Stimulated activated CD4-positive, alpha-beta T cell treated with anti-CD3 and anti-CD28 coated beads, Interleukin-15, amount 100 ng/mL, for 24 hours (primary cell): Measurements from ENCODE around the gene BAAT.
"Not testable (repeated sequence)": the region's sequence is repeated elsewhere in the genome, so short reads cannot be mapped to it uniquely, and the experiment has no call there.

Source experiments
- DNase-seq: peaks from one replicate; pipeline ENCODE4 v3.0.0-alpha.2; 2020

Gene BAAT

DNA sequence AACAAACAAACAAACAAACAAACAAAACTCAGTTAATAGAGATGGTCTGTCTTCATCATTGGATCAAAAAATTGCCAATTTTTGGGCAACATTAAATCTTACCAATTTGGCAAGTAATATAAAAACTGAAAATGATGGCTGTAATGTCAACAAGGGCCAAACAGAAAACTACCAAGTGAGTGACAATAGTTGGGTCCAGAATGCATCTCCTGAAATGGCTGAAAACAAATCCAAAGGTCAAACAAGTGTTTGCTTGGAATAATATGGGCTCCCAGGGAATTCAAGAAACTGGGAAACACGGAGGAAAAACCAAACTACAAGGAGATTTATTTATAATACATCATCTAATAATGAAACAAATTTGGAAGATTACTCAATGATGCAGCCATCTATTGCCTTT lies 25.1 kb downstream of the BAAT start:
- no peak for DNase-seq

DNA sequence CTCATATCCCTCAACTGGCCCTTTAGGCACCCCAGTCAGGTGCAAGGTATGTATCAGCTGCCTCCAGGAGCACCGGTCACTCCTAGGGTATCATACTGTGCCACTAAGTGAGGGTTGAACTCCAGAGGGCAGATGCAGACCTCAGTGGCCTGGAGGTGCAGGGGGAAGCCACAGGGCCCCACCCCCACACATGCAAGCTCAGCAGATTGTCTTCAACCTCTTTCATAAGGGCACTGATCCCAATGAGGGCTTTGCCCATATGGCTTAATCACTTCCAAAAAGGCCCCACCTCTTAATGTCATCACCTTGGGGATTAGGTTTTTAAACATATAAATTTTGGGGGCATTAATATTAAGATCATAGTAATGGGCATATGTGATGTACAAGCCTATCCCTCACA lies 28.2 kb downstream of the BAAT start:
- no peak for DNase-seq

DNA sequence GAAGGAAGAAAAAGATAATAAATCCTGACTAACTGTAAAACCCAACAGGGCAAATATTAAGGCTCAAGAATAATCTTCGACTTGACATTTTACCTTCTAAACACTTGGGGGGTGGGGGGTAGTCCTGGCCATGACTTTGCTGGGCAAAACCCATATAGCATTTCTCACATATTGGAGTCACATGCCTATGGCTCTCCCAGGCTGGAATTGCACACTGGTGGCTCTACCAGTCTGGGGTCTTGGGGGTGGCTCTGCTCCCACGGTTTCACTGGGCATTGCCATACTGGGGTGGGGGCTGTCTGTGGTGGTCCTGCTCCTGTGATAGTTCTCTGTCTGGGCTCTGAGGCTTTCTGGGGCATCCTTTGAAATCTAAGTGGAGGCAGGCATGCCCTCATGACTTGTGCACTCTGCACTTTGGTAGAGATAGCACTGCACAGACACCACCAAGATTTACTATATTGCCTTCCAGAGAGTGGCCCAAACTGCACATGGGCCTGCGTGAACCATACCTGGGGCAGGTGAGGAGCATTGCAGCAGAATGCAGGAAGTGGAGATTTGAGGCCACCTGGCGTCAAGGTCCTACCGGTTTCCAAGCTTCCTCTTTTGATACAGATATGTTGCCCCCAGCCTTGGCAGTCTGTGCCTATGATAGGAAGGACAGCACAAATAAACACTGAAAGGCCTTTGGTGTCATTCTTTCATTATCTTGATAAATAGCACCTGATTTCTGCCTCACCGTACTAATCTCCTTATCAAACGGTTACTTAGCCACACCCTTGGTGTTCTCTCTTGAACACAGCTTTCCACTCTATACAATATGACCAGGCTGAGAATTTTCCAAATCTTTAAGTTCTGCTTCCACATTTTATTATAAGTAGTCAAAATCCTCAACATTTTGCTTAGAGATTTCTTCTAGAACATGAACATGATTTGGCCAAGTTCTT lies 29.8 kb downstream of the BAAT start:
- no peak for DNase-seq

DNA sequence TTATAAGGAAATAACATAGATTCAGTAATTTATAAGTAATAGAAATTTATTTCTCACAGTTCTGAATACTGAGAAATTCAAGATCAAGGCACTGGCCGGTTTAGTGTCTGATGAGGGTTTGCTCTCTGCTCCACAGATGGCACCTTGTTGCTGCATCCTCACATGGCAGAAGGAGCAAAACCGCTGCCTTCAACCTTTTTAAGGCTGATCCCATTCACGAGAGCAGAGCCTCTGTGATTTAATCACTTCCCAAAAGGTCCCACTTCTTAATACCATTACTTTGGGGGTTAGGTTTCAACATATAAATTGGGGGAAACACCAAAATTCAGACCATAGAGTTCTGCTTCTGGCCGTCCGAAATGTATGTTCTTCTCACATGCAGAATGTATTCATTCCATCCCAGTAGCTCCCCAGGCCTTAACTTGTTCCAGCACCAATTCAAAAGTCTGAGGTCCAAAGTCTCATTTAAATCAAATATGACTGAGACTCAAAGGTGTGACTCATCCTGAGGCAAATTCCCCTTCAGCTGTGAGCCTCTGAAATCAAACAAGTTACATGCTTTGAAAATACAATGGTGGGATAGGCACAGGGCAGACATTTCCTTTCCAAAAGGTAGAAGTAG lies 30.6 kb downstream of the BAAT start:
- DNase-seq, result no peak

DNA sequence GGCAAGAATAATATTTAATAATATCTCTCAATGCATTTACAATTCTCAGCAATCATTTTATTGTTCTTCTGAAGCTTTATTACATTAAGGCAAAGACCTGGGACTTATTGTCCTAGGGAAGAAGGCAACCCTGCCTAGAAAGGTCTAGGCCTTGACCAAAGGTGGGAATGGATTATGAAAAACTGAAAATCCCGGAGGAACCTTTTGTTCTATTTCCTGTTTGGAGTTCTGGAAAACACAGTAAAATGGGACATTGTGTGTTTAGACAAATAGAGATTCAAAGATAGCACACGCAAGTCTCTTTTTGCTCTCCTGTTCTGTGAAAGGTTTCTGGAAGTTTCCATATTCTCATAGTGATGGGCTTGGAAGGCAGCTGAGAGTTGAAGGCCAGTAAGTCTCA lies 31.1 kb downstream of the BAAT start:
- no peak for DNase-seq

DNA sequence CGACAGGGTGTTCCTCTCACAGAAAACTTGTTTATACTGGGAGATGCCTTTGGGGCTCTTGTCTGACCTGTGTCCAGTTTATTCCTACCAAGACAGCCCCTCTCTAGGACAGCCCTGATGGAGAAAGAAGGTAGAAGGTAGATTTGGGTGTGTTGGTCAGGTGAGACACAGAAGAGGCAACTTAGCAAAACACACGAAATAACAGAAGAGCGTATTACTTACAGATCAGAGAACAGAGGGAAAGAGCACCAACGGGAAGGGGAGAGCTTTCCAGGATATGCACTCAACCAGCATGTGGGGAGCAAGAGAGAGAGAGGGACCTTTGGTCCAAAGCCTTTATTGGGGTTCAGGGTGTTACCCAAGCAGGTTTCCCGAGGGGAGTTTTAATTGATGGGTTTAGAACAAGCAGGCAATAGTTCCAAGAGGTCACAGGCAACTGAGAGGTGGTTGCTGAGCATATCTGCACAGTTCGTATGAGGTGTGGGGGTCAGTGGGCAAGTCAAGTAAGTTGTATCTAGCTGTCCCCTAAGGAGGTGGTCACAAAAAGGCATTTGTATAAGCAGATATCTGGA lies 31.8 kb downstream of the BAAT start:
- no peak for DNase-seq

DNA sequence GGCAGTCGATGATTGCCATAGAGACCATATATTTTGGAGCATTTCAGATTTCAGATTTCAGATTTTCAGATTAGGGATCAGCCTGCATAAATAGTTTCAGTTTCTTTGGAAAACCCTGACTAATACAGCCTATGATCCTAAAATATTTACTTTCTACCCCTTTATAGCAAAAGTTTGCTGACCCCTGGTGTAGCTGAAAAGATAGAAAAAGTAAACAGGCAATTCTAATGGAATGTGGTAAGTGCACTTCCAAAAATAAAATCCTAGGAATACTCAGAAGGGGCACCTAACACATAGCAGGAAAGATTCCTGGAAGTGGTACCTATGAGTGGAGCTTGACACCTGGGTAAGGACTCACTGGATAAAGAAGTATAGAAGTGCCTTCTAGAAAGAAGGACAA lies 34.5 kb downstream of the BAAT start:
- DNase-seq, result no peak

DNA sequence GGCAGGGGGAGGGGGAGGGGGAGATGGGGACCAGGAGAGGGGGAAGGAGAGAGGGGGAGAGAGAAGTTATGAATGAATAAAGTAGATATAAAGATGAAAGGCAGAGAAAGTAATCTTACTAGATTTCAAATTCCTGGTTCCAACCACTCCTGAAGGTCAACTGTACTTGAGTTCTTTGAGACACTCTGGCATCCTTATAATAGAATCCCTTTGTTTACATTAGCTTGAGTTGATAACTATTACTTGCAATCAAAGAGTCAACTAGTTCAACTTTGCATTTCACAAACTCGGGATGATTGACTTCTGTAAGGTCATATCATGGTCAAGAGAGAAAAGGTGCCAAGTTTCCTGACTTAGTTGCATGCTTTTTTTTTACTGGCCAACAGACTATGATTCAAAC lies 42.2 kb downstream of the BAAT start:
- no peak for DNase-seq

DNA sequence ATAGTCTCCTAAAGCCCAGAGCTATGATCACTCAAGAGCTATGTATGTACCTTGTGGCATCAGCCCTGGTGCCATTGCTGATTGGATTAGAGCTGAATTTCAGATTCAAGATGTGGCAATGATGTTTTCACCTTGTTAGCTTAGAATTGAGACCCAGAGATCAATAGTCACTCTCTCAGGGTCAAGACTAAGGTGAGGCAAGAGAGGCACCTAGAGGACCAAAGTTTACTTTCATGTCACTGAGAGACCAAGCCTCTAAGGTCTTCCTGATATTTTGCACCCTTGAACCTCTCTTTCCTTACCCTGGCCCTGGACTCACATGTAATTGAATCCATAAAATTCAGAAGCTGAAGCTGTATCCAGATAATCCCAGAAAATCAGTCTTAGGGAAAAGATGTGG lies 42.8 kb downstream of the BAAT start:
- DNase-seq, result no peak

DNA sequence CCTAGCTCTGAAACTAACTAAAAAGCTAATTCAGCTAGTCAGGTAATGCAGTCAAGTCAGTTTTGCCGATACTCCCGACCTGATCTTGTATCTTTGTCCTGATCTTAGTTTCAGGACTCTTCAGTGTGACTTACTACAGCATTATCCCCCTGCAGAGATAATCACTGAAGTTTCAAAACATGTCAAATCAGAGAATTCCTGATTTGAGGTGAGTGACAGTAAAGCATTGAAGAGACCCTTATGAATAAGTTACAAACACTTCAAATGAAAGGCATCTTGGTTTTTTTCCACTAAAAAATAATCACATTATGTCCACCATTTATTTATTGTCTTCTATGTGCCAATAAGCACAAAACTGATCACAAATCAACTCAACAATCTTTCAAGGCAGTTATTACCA lies 47.6 kb downstream of the BAAT start:
- DNase-seq, result no peak

DNA sequence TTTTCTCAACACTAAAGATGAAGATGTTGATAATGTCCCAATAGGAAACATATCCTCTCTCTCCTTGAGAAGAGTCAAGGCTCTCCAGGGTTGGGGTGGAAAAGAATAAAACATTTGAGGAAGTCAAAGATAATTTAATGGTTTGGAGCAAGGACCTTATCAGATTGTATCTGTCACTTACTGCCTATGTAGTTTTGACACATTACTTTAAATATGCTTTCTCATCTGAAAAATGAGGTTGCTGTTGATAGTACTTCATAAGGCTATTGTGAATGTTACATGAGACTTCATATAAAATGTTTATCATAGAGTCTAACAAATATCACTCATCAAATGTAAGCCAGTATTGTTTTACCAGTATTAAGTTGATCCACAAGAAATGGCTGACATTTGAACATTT lies 48.7 kb downstream of the BAAT start:
- no peak for DNase-seq

DNA sequence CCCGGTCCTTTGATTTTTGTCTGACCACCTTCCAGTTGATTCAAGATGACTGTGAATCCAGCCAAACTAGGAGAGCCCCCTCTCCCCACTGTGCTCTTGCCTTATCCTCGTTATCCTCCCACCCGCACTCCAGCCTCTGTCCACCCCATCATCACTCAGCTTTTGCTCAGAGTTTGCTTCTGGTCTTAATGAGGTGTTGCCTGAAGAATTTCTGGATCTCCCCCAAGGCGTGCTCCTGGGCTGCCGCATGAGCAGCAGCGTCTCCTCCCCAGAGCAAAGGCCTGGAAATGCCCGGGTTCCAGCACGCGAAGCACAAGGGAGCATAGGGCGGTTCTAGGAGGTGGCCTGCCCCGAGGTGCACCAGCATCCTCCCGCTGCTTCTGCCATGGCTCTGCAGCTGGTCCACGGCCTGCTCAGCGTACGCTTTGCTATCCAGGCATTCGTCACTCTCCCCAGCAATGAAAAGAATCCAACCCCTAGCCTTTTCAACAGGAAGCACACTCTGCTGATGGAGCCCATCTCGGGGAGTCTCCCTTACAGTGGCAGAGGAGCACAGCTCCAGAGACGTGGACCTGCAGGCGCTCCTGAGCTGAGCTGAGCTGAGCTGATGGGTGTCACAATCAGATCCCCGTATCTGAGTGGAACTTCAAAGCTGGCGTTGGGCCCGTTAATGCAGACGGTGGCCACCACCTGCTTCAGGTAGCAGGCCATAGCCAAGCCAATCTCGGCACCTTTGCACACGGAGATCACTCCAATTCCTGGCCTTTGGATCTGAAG lies 50.7 kb downstream of the BAAT start:
- no peak for DNase-seq

DNA sequence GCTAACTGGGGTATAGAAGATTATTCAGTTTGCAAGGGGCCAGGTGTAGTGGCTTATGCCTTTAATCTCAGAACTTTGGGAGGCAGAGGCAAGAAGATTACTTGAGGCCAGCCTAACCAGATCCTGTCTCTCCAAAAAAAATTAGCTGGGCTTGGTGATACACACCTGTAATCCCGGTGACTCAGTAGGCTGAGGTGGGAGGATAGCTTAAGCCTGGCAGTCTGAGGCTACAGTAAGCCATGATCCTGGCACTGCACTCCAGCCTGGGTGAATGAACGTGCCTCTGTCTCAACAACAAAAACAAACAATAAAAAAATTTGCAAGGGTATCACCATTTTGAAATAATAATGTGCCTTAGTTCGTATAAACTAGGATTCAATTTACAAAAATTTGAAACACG lies 51.3 kb downstream of the BAAT start:
- DNase-seq, result no peak

DNA sequence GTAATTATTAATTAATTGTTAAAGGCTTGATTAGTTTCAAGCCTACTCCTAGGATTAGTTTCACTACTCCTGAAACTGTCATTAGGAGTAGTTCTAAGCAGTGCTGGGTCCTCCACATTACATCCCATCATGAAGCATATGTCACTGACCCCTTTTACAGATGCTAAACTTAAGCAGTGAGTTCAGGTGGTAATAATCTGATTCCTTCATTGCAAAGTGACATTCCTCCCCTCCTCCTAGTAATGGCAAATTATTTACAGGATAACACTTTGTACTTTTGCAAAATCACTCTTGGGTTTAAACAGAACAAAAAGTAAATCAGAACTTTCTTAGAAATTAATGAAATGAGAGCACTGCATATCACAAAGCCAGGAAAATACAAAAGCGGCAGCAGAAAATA lies 52.4 kb downstream of the BAAT start:
- DNase-seq, result no peak

DNA sequence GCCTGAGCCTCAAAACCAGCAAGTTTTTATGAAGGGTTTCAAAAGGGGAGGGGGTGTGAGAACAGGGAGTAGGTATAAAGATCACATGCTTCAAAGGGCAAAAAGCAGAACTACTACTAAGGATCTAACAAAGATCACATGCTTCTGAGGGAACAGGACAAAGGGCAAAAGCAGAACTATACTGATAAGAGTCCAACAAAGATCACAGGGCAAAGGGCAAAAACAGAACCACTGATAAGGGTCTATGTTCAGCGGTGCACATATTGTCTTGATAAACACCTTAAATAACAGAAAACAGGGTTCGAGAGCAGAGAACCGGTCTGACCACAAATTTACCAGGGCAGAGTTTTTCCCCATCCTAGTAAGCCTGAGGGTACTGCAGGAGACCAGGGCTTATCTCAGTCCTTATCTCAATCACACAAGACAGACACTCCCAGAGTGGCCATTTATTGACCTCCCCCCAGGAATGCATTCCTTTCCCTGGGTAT lies 57.3 kb downstream of the BAAT start:
- DNase-seq, result not testable (repeated sequence)

DNA sequence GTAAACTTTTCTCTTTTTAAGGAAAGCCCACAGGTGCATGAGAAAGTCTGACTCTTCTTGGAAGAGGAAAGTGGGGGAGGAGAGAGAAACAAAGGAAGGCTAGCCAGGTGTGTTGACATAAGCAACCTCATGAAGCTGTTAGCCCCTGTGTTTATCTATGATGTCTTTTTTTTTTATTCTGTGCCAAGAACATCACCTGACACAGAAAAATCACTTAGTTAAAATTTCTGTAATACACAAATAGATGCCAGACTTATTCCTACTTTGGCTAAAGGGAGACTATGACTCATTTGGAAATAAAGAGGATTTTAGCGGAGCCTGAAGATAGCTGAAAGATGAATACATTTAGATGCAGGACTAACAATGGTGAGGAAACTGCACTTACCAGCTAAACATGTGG lies 58.3 kb downstream of the BAAT start:
- DNase-seq, result no peak

DNA sequence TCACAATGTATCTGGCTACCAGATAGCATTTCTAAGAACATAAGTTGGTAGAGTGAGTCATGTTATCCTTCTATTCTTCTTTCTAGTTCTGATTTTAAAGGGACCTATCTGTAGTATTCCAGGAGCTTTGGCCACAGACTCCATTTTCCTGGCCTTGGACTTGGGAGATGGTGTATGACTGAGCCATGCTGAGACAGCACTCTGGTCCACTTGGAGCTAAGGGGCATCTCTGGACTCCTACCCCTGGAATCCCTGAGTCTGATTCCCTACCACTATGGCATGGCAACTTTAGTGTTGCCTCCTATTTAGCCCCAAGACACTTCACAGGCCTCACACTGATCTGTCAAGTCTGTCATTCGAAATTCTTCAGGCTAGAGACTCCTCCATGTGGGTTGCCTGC lies 58.8 kb downstream of the BAAT start:
- DNase-seq, result no peak

DNA sequence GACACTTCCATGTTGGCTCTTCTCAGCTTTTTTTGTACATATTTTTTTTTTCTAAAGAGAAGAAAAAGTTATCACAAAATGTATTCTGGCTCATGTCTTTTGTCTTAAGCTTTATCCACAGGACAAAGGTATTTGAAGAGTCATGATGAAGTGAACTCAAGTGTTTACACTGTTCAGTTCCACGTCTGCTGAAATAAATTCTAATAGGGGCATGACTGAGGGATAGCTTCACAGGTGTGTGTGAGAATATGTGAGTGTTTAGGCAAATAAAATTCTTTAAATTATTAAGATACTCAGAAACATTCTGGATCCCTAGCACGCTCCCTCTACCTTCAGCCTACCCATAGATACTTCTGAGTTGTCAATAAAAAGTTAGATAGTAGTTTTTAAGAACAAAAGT lies 59.8 kb downstream of the BAAT start:
- DNase-seq, result no peak

DNA sequence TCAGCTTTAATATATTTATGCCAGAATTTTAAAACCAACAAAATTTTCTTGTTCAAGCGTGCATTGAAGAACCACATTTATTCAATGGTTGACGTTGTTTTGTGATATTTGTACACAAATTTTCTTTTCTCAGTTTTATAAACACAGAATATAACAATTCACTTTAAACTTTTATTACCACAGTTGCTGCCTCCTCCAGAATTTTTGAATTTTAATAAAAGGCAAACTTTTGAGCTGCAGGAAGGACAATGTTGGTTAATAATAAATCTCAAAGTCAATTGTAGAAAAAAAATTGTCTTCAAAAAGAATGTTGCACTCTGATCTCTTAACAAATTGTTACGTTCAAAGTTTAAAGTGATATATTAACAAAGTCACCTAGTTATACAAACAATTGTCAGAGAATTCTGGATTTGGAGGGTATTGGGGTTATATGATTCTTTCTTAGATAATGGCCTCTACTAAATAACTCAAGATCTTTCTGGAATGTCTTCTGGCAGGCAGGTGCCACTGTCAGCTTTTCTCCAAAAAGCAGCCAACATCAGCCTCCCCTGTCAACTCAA lies 60.5 kb downstream of the BAAT start:
- no peak for DNase-seq

DNA sequence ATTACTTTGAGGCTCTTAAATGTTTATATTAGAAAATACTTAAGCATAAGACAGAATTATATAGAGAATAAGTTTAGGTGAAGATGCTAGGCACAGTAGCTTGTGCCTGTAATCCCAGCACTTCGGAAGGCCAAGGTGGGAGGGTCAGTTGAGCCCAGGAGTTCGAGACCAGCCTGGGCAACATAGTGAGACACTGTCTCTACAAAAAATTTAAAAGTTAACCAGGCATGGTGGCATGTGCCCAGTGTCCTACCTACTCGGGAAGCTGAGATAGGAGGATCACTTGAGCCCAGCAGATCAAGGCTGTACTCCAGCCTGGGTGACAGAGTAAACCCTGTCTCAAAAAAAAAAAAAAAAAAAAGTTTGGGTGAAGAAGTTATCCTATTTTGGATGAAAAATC lies 61.7 kb downstream of the BAAT start:
- no peak for DNase-seq

DNA sequence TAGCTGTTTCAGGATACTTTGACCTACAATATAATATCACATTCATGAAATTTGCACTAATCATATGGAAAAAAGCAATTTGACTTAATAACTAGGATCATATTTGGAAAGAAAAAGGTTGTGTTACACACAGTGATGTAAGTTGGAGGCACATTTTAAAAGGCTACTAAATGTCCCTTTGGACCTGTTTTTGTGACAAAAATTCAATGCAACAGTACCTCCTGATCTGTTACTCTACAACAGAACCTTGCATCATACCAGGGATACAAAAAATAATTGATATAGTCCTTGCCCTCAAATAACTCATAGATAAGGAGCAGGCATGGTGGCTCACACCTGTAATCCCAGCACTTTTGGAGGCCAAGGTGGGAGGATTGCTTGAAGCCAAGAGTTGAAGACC lies 67.1 kb downstream of the BAAT start:
- DNase-seq, result no peak

DNA sequence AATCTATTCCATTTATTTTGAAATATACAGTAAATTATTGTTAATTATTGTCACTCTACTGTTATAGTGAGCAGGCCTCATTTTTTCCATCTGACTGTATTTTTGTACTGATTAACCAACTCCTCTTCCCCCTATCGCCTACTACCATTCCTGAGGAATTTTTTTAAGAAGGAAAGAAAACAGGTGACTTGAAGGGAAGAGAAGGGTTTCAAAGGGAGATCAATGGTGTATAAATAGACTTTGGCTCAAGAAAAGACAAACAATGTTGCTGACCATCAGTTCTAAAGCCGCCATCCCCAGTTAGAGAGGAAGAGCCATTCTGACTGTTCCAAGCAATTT lies 69.7 kb downstream of the BAAT start:
- DNase-seq, result no peak

DNA sequence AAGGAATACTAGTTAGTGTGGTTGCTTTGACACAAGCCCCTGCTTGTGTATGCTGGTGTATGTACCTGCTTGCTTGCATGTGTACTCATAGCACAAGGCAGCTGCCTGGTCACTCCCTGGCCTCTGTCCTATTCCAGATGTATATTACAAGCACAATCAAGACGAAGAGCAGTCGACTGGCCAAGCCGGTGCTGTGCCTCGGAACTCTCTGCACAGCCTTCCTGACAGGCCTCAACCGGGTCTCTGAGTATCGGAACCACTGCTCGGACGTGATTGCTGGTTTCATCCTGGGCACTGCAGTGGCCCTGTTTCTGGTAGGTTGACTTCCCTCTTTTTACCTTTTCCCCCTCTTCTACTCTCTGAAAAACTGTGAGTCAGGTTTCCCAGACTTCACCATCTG lies 72.1 kb downstream of the BAAT start:
- DNase-seq, result no peak
